MM.1S (cell line): ENCODE data around the gene ENPP3.

Source experiments
- DNase-seq: peaks from one replicate; pipeline ENCODE4 v3.0.0-alpha.2; 2015
- H2AFZ ChIP-seq: fragments of 300-600 bp; sonication (generic); 2 replicates; pipeline ENCODE4 v1.6.0; 2016; ENCODE audit warnings: antibody characterized with exemption, low read length
- H3F3A ChIP-seq: fragments of 300-600 bp; sonication (generic); 2 replicates; pipeline ENCODE4 v1.6.1; 2016; ENCODE audit warnings: mild to moderate bottlenecking, antibody characterized with exemption, low read length, moderate library complexity, mixed read lengths; ENCODE audit not compliant: insufficient read depth
- H3K27ac ChIP-seq: fragments of 300-600 bp; sonication (generic); 2 replicates; pipeline ENCODE4 v1.5.1; 2016; ENCODE audit warnings: mild to moderate bottlenecking, low read length
- H3K27me3 ChIP-seq: fragments of 300-600 bp; sonication (generic); replicated peaks from 2 replicates; pipeline ENCODE4 v1.6.0; 2016; ENCODE audit warnings: low read length; ENCODE audit not compliant: insufficient read depth
- H3K36me3 ChIP-seq: fragments of 300-600 bp; sonication (generic); replicated peaks from 2 replicates; pipeline ENCODE4 v1.6.1; 2016; ENCODE audit warnings: mild to moderate bottlenecking, low read length, mixed read lengths; ENCODE audit not compliant: insufficient read depth
- H3K4me1 ChIP-seq: fragments of 300-600 bp; sonication (generic); 2 replicates; pipeline ENCODE4 v1.6.1; 2016; ENCODE audit warnings: low read length, mixed read lengths
- H3K4me2 ChIP-seq: fragments of 300-600 bp; sonication (generic); 2 replicates; pipeline ENCODE4 v1.6.0; 2016; ENCODE audit warnings: low read depth, low read length
- H3K4me3 ChIP-seq: fragments of 300-600 bp; sonication (generic); 2 replicates; pipeline ENCODE4 v1.5.1; 2016; ENCODE audit warnings: low read length, mixed read lengths
- H3K79me2 ChIP-seq: fragments of 300-600 bp; sonication (generic); 2 replicates; pipeline ENCODE4 v1.6.1; 2016; ENCODE audit warnings: mixed run types, low read length, mixed read lengths
- H3K9ac ChIP-seq: fragments of 300-600 bp; sonication (generic); 2 replicates; pipeline ENCODE4 v1.6.1; 2016; ENCODE audit warnings: low read length, mixed read lengths
- H3K9me2 ChIP-seq: fragments of 300-600 bp; sonication (generic); replicated peaks from 2 replicates; pipeline ENCODE4 v1.6.1; 2016; ENCODE audit warnings: mild to moderate bottlenecking, low read length, mixed read lengths; ENCODE audit not compliant: insufficient read depth
- H3K9me3 ChIP-seq: fragments of 300-600 bp; sonication (generic); replicated peaks from 2 replicates; pipeline ENCODE4 v1.6.1; 2016; ENCODE audit warnings: mild to moderate bottlenecking, low read length, mixed read lengths; ENCODE audit not compliant: insufficient read depth
- H4K20me1 ChIP-seq: fragments of 300-600 bp; sonication (generic); 2 replicates; pipeline ENCODE4 v1.6.1; 2016; ENCODE audit warnings: mild to moderate bottlenecking, low read length, moderate library complexity, mixed read lengths; ENCODE audit not compliant: insufficient read depth
- CTCF ChIP-seq: fragments of 300-600 bp; sonication (generic); IDR thresholded peaks from 2 replicates; pipeline ENCODE4 v1.5.1; 2016; ENCODE audit warnings: antibody characterized with exemption, low read length, mixed read lengths
- EZH2 ChIP-seq: fragments of 300-600 bp; sonication (generic); optimal IDR thresholded peaks from 2 replicates; pipeline ENCODE3; 2017; ENCODE audit warnings: low read depth, mild to moderate bottlenecking, antibody characterized with exemption, low read length, mixed read lengths
- EZH2phosphoT487 ChIP-seq: fragments of 300-600 bp; sonication (generic); IDR thresholded peaks from 2 replicates; pipeline ENCODE4 v1.6.1; 2018; ENCODE audit warnings: antibody characterized with exemption, low read length

Gene ENPP3

GRCh38 chr6:131631625-131632289 lies 5.3 kb upstream of the ENPP3 start:
- Histone ChIP-seq H3K4me1 (0 out of 2 replicates have a peak, but pooled peaks cover 3% of the 10 kb centered on the region), H3K9me2 (no peaks in the 10 kb centered on the region), H3K27me3 (no peaks in the 10 kb centered on the region), H3K27ac (no peak overlapping the region), H3K79me2 (peaks cover 13% of the 10 kb centered on the region), H3K9me3 (no peaks in the 10 kb centered on the region), H3F3A (peaks cover 3% of the 10 kb centered on the region; the same call in 1 of the 2 replicates), H3K4me3 (no peak overlapping the region), H3K4me2 (no peak overlapping the region), H4K20me1 (no peaks in the 10 kb centered on the region), H3K9ac (no peak overlapping the region), H3K36me3 (no peaks in the 10 kb centered on the region), H2AFZ (no peak overlapping the region)
- TF ChIP-seq EZH2 (no peak), EZH2phosphoT487 (no peak), CTCF (no peak)
- DNase-seq = no peak

- no peak overlapping the region for H3K4me3 ChIP-seq
- DNase-seq = no peak
- H3K27ac ChIP-seq = no peak overlapping the region
Observed at GRCh38 chr6:131635384-131636340, 1.4 kb upstream of the ENPP3 start.

GRCh38 chr6:131638013-131638412 lies 911 bp downstream of the ENPP3 start:
- H3K79me2 ChIP-seq = no peaks in the 10 kb centered on the region
- H3K27me3 ChIP-seq = no peaks in the 10 kb centered on the region
- H4K20me1 ChIP-seq = no peaks in the 10 kb centered on the region
- H3K4me3 ChIP-seq = no peak overlapping the region
- no peak overlapping the region for H2AFZ ChIP-seq
- H3K27ac ChIP-seq = no peak overlapping the region
- no peaks in the 10 kb centered on the region for H3K9me3 ChIP-seq
- no peak overlapping the region for H3K4me2 ChIP-seq
- DNase-seq = no peak
- TF ChIP-seq EZH2phosphoT487 (no peak), EZH2 (no peak), CTCF (no peak)
- H3K4me1 ChIP-seq = no peaks in the 10 kb centered on the region
- no peaks in the 10 kb centered on the region for H3K9me2 ChIP-seq
- no peaks in the 10 kb centered on the region for H3K36me3 ChIP-seq
- no peak overlapping the region for H3K9ac ChIP-seq
- H3F3A ChIP-seq = no peaks in the 10 kb centered on the region

More at GRCh38 chr6:131635384-131636340, 1.4 kb upstream of the ENPP3 start:
- Histone ChIP-seq H2AFZ (no peak overlapping the region), H3K36me3 (no peaks in the 10 kb centered on the region), H3K79me2 (no peaks in the 10 kb centered on the region), H3F3A (no peaks in the 10 kb centered on the region), H3K4me1 (no peaks in the 10 kb centered on the region), H3K9ac (no peak overlapping the region), H3K4me2 (no peak overlapping the region), H3K9me3 (no peaks in the 10 kb centered on the region), H3K9me2 (no peaks in the 10 kb centered on the region), H4K20me1 (no peaks in the 10 kb centered on the region), H3K27me3 (no peaks in the 10 kb centered on the region)
- no peak for TF ChIP-seq EZH2phosphoT487
- TF ChIP-seq EZH2 = no peak
- TF ChIP-seq CTCF = no peak
